SHP77 treated with DMSO at 0.1 percent for 48 hours (cell line): ENCODE measurements around the gene TARS3.
A peak's percentile ranks its signal among the peaks of the same experiment; 100 is the strongest.
"Not testable (repeated sequence)": the region's sequence is repeated elsewhere in the genome, so short reads cannot be mapped to it uniquely, and the experiment has no call there.

Experiments
- DNase-seq: peaks from one replicate; lab custom pipeline; 2025; lab: John Stamatoyannopoulos, UW

Gene TARS3

DNA sequence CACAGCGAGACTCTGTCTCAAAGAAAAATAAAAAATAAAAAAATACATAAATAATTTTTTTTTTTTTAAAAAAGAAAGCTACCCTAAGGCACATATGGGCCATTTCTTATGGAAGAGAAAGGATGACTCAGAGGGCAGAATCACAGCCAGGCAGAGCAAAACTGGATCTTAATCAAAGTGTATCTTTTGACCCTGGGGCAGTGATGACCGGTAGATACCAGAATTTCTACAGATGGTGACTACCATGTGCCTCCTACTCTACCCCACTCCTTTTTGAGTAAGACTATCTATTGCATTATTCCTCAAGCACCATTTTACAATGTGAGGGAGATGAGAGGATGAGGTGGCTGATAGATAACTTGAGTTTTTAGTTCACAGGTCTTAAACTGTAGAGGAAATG, 26.0 kb downstream of the TARS3 start:
- no peak for DNase-seq

DNA sequence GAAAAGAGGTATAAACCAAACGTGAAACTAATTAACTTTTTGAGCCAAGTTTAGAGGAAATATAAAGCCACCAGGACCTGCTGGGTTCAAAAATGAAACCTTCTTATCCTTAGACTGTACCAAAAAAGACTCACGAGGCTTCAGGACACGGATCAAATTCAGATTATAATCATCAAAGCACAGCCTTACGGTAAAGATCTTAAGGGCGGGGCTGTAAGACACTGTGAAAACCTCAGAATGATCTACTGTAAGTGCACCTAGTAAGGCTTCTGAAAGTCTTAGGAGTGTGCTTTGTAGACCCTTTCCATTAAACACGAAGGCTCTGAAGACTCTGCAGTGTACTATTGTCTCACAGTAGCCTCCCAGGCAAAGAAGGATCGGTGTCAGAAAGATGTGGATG, 26.8 kb downstream of the TARS3 start:
- no peak for DNase-seq

DNA sequence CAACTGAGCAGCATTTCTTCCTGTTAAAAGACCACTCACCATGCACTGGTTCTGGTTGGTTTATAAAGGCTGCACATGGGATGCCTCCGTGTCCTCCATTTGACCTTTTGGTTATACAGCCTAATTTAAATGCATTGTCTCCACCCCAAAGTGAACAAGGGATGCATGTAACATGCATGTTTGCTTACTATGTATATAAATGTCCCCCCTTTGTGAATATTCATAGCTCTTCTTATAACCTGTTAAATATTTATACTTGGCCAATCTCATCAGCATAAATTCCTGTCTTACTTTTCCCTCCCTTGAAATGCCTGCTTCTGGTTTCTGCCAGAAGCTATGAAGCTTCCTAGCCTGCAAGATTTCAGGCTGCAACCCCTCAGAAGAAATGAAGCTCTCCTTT, 27.4 kb downstream of the TARS3 start:
- DNase-seq = no peak

DNA sequence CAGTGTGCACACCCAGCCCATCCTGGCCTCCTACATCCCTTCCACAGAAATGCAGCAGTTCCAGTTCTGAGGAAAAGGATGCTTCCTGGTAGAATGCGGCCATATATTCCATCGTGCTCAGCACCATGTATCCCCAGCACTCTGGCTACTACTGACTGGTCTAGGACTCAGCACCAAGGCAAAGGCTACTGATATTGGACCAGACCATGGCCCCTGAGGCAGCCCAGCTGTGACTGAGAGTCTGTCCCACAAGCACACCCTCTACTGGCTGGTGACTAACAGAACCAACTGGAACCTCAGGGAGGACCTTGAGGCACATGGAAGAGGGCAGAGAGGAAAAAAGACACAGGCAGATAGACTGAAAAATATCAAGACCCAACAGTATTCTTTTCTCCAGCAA, 30.0 kb downstream of the TARS3 start:
- DNase-seq = no peak

DNA sequence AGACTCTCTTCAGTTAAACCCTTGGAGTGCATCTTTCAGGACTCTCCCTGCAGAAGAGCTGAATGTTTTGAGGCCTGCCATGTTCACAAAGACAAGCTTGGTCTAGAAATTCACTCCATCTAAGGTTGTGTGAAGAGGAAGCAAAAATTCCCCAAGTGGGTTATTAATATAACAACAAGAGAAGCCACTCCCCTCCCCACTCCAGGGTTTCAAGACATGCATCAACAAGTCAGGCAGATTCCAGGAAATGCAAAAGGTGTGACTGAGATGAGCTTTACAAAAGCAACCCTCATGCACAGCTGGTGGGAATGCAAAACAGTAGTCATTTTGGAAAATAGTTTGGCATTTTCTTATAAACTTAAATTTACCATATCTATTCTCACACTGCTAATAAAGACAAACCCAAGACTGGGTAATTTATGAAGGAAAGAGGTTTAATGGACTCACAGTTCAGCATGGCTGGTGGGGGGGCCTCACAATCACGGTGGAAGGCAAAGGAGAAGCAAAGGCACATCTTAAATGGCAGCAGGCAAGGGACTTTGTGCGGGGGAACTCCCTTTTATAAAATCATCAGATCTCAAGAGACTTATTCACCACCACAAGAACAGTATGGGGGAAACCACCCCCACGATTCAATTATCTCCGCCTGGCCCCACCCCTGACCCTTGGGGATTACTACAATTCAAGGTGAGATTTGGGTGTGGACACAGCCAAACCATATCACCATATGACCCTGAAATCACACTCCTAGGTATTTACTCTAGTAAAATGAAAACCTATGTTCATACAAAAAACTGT, 31.3 kb downstream of the TARS3 start:
- DNase-seq = no peak

DNA sequence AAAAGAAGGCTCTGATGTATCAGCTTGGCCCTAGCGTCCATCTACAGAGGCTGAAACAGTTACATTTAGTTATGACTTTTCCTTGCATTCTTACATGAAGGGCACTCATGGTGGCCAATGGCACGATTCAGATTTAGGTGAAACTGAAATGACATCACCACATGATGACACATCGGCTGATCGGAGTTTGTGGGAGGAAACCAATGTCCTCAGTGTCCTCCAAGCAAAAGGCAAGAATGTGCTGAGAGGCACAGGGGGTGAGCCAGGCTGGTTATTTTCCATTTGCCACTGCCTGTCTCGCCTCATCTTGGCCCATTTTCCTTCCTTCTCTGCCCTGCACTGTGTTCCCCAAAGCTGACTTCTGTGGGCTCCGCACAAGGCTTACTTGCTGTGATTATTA, 34.4 kb downstream of the TARS3 start:
- no peak for DNase-seq

DNA sequence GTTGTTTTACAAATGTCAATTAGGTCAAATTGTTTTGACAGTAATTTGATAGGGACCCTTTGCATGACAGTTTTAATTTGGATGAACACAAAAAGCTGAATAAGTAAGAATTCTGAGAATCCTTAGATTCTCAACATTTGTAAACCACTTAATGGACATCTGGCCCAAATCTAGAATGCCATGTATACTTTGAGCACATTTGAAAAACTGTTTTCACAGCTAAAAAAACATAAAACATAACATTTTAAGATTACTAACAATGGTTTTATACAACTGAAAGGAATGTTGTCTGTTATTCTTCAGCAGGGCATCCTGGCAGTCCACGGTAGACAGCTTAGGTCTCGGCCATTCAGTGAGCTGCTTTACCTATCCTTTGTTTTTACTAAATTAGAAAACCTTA, 37.6 kb downstream of the TARS3 start:
- no peak for DNase-seq

DNA sequence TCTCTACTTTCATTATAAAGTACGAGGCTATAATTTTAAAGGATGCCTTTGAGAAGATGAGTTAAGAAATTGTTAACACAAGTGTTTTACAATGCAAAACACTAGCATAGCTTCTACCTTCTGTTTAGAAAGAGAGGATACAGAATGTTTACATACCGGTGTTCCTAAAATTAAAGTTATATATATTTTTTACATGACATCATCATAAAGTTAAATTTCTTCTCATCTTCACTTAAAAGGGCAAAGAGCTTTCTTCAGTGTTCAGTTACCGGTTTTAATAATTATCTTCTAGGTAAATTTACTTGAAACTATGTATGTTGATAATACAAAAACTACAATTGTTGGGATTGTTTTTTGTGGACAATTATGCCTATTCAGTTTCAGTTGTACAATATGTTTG, 39.4 kb downstream of the TARS3 start:
- no peak for DNase-seq

DNA sequence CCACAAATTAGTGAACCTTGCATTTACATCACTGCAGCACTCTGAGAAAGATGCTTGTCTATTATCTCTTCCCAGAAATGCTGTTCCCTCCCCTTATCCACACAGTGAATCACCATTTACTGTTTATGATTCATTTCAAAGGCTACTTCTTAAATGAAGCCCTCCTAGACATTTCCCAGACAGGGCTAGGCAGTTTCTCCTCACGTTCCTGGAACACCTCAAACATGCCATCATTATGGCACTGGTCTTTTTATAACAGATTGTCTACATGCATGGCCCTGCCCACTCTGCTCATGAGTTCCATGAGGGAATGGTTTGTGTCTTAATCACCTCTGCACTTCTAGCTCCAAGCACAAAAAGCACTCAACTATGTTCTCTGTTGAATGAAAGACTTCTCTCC, 39.9 kb downstream of the TARS3 start:
- DNase-seq = no peak

DNA sequence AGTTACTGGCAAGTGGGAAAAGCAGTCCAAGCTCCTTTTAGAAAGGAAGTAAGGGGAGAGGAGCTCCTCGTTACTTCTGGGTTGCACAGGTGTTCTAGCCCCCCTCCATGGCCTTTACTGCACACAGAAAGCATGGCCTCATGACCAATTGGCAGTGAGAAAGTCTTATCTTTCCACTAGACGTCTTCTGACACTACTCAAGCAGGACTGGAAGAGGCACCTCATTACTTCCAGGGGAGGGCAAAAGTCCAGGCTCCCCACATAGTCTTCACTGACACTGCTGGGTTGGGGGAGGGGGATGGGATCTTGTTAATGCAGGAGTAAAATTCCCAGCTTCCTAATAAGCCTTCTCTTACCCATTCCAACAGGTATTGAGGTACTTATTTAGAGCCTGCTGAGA, 44.5 kb downstream of the TARS3 start:
- DNase-seq = no peak

DNA sequence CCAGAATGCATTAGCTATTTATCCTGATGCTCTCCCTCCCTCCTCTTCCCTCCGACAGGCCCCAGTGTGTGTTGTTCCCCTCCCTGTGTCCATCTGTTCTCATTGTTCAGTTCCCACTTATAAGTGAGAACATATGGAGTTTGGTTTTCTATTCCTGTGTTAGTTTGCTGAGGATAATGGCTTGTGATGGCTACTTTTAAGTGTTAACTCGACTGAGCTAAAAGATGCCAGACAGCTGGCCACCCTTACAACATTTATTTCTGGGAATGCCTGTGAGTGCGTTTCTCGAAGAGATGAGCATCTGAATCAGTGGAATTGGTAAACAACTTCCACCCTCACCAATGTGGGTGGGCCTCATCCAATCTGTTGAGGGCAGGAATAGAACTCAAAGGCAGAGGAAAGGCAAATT, 47.3 kb downstream of the TARS3 start:
- no peak for DNase-seq

DNA sequence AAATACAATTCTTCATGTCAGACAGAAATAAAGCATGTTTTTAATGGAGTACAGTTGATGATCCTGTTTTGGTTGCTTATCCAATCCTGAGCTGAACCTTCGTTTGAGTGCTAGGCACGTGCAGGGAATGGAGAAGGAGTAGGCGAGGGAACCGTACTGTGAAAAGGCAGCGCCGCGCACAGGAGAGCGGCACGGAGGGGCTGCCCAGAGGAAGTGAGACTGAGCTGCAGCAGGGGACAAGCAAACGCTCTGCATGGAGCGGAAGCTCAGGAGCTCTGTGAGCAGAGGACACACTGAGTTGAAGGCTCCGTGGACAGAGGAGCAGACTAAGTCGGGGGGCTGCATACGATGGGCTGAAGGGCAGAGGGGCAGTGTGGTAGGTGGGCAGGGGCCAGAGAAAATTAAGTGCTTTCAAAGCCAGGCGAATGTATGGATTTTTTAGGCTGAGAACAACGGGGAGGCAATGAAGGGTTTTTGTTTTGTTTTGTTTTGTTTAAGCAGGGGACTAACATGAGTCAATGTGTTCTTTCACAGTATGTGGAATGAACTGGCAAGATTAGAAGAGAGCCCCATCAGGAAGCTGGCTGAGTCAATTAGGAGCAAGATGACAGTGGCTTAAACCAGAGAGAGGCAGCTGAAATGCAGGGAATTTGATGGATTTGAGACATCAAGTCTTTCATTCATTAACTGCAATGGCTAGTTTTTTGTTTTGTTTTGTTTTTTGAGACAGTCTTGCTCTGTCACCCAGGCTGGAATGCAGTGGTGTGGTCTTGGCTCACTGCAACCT, 48.3 kb downstream of the TARS3 start:
- DNase-seq = no peak

DNA sequence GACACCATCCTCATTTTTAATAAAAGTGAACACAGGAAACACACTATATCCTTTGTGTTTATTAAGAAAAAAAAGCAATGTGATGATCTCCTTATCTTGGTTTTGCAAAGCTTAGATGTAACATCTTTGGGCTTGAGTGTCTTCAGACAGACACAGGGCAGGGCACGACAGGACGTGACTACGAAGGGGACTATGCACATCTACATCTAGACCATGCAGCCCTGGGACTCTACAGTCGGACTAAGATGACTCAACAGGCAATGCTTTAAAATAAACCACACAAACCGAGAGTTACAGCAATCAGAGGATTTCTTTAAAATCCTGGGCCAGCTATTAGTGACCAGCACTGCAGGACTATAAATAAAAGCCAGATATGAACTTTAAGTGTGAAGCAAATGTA, 49.3 kb downstream of the TARS3 start:
- no peak for DNase-seq

DNA sequence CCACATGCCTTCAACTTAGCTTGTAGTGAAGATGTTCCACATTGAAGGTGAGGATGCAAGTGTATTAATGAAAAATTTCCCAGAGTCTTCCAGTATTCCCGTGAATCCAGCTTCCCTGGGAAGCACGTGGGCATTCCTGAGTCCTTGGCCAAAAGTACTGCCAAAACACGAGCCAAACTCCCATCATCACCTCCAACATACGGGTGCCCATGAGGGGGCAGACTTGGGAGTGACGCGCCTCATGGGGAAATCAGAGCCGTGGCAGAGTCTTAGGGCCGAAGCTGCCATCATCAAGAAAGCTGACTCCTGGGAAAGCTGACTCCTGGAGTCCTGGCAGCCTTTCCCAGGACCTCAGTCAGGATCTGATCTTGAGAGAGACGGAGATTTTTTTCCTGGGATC, 52.0 kb downstream of the TARS3 start:
- no peak for DNase-seq

DNA sequence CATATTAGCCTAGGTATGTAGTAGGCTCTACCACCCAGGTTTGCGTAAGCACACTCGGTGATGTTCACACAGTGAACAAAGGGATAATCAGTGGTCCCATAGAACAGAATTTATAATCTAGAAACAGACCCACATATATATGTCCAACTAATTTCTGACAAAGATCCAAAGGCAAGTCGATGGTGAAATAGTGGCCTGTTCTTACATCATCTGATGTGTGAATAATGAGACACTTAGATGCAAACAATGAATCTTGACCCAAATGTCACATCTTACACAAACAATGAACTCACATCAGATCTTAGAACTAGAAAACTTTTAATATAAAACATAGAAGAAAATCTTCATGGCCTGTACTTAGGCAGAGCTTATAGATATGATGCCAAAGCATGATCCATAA, 54.5 kb downstream of the TARS3 start:
- no peak for DNase-seq

DNA sequence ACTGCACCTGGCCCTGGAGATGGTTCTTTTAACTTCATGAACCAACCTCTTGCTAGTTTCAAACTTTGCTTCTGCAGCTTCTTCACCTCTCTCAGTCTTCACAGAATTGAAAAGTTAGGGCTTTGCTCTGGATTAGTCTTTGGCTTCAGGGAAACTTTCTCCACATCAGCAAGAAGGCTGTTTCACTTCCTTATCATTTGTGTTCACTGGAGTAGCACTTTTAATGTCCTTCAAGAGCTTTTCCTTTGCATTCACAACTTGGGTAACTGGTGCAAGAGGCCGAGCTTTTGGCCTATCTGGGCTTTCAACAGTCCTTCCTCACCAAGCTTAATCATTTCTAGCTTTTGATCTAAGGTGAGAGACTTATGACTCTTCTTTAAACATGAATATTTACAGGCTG, 56.4 kb downstream of the TARS3 start:
- no peak for DNase-seq

DNA sequence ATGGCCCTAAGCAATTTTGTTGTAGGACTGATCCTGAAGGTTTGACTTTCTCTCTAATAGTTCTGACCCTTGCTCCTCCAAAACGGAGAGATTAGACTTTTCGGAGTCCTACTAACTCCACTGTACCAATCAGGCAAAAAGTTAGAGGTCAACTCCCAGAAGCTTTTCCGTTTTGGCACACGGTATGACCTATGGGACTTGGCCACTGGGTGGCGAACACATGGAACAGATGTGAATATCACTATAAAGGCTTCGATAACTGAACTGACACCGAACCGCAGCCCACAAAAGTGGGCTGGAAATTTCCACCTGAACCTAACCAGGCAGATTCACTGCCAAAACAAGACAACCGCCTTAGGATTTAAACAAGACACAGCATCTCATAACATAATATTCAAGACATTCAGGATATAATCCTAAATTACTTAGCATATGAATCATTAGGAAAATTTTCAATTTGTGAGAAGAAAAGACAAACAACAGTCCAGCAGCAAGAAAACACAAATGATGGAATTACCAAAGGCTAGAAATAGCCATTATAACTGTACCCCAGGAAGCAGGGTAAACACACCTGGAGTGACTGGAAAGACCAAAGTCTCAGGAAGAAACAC, 59.9 kb downstream of the TARS3 start:
- no peak for DNase-seq

DNA sequence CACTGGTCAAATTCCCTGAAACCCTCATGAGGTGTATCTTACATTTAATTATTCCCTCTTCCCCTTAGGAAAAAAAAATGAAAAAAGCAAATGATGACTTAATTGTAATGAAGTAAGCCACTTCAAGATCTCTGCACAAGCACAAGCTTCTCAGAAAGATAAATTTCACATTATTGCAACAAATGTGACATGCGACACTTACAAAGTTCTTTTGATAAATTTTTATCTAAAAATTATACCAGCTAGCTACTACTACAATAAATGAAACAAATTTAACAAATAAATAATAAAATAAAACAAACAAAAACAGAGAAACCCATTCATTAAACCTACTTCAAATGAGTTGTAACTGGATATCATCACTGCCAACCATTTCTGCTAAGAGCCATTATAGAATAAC, 62.1 kb downstream of the TARS3 start:
- no peak for DNase-seq

DNA sequence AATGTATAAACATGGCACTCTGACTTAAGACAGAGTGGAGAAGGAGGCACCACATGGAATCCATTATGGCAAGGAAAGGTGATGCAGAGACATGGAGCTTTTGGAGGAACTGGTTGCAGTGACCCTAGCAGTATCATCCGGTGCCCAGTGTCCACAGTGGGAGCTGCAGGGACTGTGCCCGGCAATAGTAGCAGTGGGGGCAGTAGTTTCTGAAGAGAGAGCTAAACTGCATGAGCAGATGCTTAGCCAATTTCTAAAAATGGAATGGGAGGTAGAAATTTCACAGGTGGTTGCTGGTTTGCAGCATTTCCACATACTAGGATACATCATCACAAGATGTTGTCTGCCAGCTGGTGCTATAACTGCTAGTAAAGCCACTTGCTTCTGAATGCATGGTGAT, 64.3 kb downstream of the TARS3 start:
- DNase-seq = no peak

DNA sequence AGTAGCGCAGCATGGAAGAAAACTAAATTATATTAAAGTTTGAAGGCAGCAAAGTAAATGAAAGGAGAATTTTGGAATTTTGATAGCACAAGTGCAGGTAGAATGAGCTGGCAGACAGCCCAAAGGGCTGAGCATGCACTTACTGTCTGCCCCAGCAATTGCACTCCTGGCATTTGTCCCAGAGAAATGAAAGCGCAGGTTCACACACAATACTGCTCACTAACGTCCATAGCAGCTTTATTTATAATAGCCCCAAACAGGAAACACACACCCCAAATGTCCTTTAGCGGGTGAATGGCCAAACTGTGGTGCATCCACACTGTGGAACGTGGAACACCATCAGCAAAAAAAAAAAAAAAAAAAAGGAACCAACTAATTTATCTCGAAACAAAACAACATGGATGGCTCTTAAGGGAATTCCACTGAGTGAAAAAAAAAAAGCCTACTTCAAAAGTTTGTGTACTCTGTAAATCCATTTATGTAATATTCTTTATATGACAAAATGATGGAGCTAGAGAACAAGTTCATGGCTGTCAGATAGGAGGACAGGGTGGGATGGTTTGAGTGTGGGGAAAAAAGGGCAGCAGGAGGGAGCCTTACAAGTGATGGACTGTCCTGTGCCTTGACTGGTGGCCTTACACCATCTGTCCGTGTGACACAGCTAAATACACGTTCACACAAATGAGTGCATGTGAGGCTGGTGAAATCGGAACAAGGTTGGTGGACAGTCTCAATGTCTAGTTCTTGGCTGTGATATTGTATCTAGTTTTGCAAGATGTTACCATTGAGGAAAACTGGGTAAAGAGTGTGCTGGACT, 66.1 kb downstream of the TARS3 start:
- peak; percentile 39 for DNase-seq

DNA sequence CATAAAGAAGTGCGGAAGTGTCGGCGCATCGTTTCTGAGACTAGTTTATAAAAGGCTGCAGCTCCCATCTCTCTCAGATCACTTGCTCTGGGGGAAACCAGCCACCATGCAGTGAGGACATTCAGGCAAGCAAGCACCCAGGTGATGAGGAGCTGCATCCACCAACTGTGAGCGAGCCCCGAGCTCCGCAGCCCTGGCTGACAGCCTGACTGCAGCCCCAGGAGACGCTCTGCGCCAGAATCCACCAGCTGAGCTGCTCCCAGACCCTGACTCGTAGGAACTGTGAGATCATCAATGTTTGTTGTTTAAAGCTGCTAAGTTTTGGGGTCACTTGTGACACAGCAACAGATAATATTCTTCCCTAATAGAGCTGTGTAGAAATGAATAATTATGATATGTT, 67.1 kb downstream of the TARS3 start:
- no peak for DNase-seq

DNA sequence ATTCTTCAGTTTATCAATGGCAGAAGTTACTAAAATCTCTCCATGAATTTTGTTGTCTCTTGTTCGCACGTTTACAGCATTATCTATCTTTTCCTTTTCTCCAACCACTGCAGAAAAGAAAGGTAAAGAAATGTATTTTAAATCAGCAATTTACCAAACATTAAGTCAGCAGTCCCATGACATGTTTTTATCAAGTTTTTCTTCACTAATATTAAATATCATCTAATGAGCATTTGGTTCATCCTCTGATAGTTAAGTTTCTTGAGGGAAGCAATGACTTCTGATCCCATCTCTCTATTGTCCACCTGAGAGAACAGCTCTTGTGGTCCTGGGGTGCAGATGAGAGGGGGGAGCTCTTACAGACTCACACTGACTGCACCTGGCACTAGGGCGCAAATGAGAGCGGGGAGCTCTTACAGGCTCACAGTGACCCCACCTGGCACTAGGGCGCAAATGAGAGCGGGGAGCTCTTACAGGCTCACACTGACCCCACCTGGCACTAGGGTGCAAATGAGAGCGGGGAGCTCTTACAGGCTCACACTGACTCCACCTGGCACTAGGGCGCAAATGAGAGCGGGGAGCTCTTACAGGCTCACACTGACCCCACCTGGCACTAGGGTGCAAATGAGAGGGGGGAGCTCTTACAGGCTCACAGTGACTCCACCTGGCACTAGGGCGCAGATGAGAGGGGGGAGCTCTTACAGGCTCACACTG, 69.5 kb downstream of the TARS3 start:
- DNase-seq = not testable (repeated sequence)
